NCI-H187 (cell line): Measurements from ENCODE around the gene METTL26.
A peak's percentile ranks its signal among the peaks of the same experiment; 100 is the strongest.

Experiments
- DNase-seq, 2 experiments: peaks; one replicate each; lab custom pipeline; 2025; lab: John Stamatoyannopoulos, UW

METTL26 gene

GRCh38 chr16:595942-596735, 40.0 kb downstream of the METTL26 start:
- DNase-seq, result no peak

GRCh38 chr16:595094-595528, 41.0 kb downstream of the METTL26 start:
- no peak for DNase-seq

GRCh38 chr16:593807-594206, 42.3 kb downstream of the METTL26 start:
- no peak for DNase-seq

GRCh38 chr16:593406-593805, 42.7 kb downstream of the METTL26 start:
- peak; percentile 74 to 75 for DNase-seq

GRCh38 chr16:592518-593306, 43.4 kb downstream of the METTL26 start:
- peak; percentile 86 for DNase-seq

- no peak for DNase-seq
Measured at GRCh38 chr16:591892-592517, 44.1 kb downstream of the METTL26 start.

- no peak for DNase-seq
Measured at GRCh38 chr16:591231-591630, 44.9 kb downstream of the METTL26 start.

- no peak for DNase-seq
Measured at GRCh38 chr16:590815-591200, 45.3 kb downstream of the METTL26 start.

GRCh38 chr16:590188-590814, 45.8 kb downstream of the METTL26 start:
- no peak for DNase-seq

- peak; percentile 99 to 100 for DNase-seq
Measured at GRCh38 chr16:589658-590187, 46.4 kb downstream of the METTL26 start, which contains the start of gene RAB40C. Gene RAB40C, plus strand, starts transcription at chr16:590066. Its CDS starts 226 bp downstream, at chr16:590292.

- peak; percentile 94 to 100 for DNase-seq
Measured at GRCh38 chr16:588889-589657, 47.0 kb downstream of the METTL26 start.

GRCh38 chr16:588639-588888, 47.5 kb downstream of the METTL26 start:
- DNase-seq, result no peak

- DNase-seq, result no peak
Measured at GRCh38 chr16:586645-587590, 49.2 kb downstream of the METTL26 start.

GRCh38 chr16:586047-586644, 50.0 kb downstream of the METTL26 start:
- DNase-seq, result no peak

- DNase-seq, result no peak
Measured at GRCh38 chr16:585351-585750, 50.8 kb downstream of the METTL26 start.
